ENCODE results near the gene TVP23A.
A peak's percentile ranks its signal among the peaks of the same experiment; 100 is the strongest.

TVP23A gene

GRCh38 chr16:10859658-10860057 lies 41.1 kb upstream of the TVP23A start:
- H3K27ac ChIP-seq (ENCODE audit: extremely low read depth, low read depth, low read length), result no peak overlapping the region
- H3K4me3 ChIP-seq (ENCODE audit: low read depth, low read length), result no peak overlapping the region
- no peaks in the 10 kb centered on the region for H3K4me1 ChIP-seq (ENCODE audit: control insufficient read depth, insufficient read depth, low read length)
- H3K36me3 ChIP-seq (ENCODE audit: control insufficient read depth in 2 of 2, insufficient read depth in 1 of 2, low read length in 2 of 2), result no peaks in the 10 kb centered on the region
- ChIA-PET CTCF (no interaction called here), POLR2A (no interaction called here)
- TF ChIP-seq REPIN1 (tag by site-specific recombination; IDR thresholded peaks at IDR 0.05; ENCODE audit: low read depth) (no peak), ZNF24 (tag by site-specific recombination; IDR thresholded peaks at IDR 0.05) (no peak), PRDM10 (tag by site-specific recombination; IDR thresholded peaks at IDR 0.05) (no peak), ZNF747 (tag by site-specific recombination; IDR thresholded peaks at IDR 0.05) (no peak), ZNF544 (tag by site-specific recombination; IDR thresholded peaks at IDR 0.05) (no peak), ZNF768 (tag by site-specific recombination; IDR thresholded peaks at IDR 0.05) (no peak), ELK4 (IDR thresholded peaks at IDR 0.05; ENCODE audit: borderline replicate concordance, low read depth, low read length) (no peak), ZNF558 (tag by site-specific recombination; IDR thresholded peaks at IDR 0.05) (no peak), ZNF391 (tag by site-specific recombination; IDR thresholded peaks at IDR 0.05; ENCODE audit: borderline replicate concordance, low read depth) (no peak), GLI4 (tag by site-specific recombination; IDR thresholded peaks at IDR 0.05) (no peak), FEZF1 (tag by site-specific recombination; IDR thresholded peaks at IDR 0.05) (no peak), PRDM1 (tag by site-specific recombination; IDR thresholded peaks at IDR 0.05) (no peak), ZNF561 (tag by site-specific recombination; IDR thresholded peaks at IDR 0.05; ENCODE audit: borderline replicate concordance) (no peak)
- H3K9me3 ChIP-seq (ENCODE audit: control insufficient read depth, insufficient read depth, low read depth, low read length), result no peaks in the 10 kb centered on the region

- H3K27ac ChIP-seq (ENCODE audit: extremely low read depth, low read depth, low read length), result no peak overlapping the region
- H3K36me3 ChIP-seq (ENCODE audit: control insufficient read depth in 2 of 2, insufficient read depth in 1 of 2, low read length in 2 of 2), result no peaks in the 10 kb centered on the region
- H3K4me3 ChIP-seq (ENCODE audit: low read depth, low read length), result no peak overlapping the region
- H3K9me3 ChIP-seq (ENCODE audit: control insufficient read depth, insufficient read depth, low read depth, low read length), result no peaks in the 10 kb centered on the region
- H3K4me1 ChIP-seq (ENCODE audit: control insufficient read depth, insufficient read depth, low read length), result no peaks in the 10 kb centered on the region
- ChIA-PET CTCF (no interaction called here), POLR2A (no interaction called here)
- TF ChIP-seq ZFP37 (tag by site-specific recombination; IDR thresholded peaks at IDR 0.05) (no peak), BCL6B (tag by site-specific recombination; IDR thresholded peaks at IDR 0.05) (0 out of 2 replicates have a peak, but pooled peaks have one; percentile 18), GLI4 (tag by site-specific recombination; IDR thresholded peaks at IDR 0.05) (peak; percentile 19; the same call in 1 of the 2 replicates), ZNF140 (tag by site-specific recombination; IDR thresholded peaks at IDR 0.05) (no peak), SALL2 (tag by site-specific recombination; IDR thresholded peaks at IDR 0.05; ENCODE audit: borderline replicate concordance) (0 out of 2 replicates have a peak, but pooled peaks have one; percentile 26), ZNF488 (tag by site-specific recombination; IDR thresholded peaks at IDR 0.05) (no peak), ZNF521 (tag by site-specific recombination; IDR thresholded peaks at IDR 0.05) (peak; percentile 82), ZNF707 (tag by site-specific recombination; IDR thresholded peaks at IDR 0.05) (peak; percentile 36; the same call in 1 of the 2 replicates), ZNF148 (tag by site-specific recombination; IDR thresholded peaks at IDR 0.05; ENCODE audit: borderline replicate concordance) (0 out of 2 replicates have a peak, but pooled peaks have one; percentile 43), ZNF112 (tag by site-specific recombination; IDR thresholded peaks at IDR 0.05) (peak; percentile 16; the same call in 1 of the 2 replicates), YY2 (tag by site-specific recombination; IDR thresholded peaks at IDR 0.05) (peak; percentile 60; the same call in 1 of the 2 replicates), PBX3 (CRISPR knock-in tag; IDR thresholded peaks at IDR 0.05) (no peak)
Measured at GRCh38 chr16:10859020-10859419, 40.4 kb upstream of the TVP23A start.

Measured in HEK293 (cell line).